ENCODE results near the gene EWSR1.
A peak's percentile ranks its signal among the peaks of the same experiment; 100 is the strongest.
"Not testable (repeated sequence)": the region's sequence is repeated elsewhere in the genome, so short reads cannot be mapped to it uniquely, and the experiment has no call there.

The EWSR1 gene

GRCh38 chr22:29339381-29340235, 71.5 kb downstream of the EWSR1 start:
- H3K9me3 ChIP-seq (ENCODE audit: control insufficient read depth, low read length), result no peaks in the 10 kb centered on the region
- H3K27me3 ChIP-seq (replicated peaks; ENCODE audit: control insufficient read depth, insufficient read depth, low read length), result no peaks in the 10 kb centered on the region
- DNase-seq (ENCODE audit: low read depth), result no peak
- no peak overlapping the region for H3K4me3 ChIP-seq (ENCODE audit: low read length)
- H3K36me3 ChIP-seq (ENCODE audit: control insufficient read depth, insufficient read depth, low read length, severe bottlenecking), result peaks cover 65% of the 10 kb centered on the region
- peaks cover 7% of the 10 kb centered on the region for H3K4me1 ChIP-seq (ENCODE audit: control insufficient read depth, insufficient read depth, low read length)
- H3K9ac ChIP-seq (ENCODE audit: low read length), result no peak overlapping the region

GRCh38 chr22:29340566-29340965, 72.5 kb downstream of the EWSR1 start:
- no peaks in the 10 kb centered on the region for H3K9me3 ChIP-seq (ENCODE audit: control insufficient read depth, low read length)

GRCh38 chr22:29341056-29341848, 73.2 kb downstream of the EWSR1 start:
- H3K9ac ChIP-seq (ENCODE audit: low read length), result no peak overlapping the region
- no peaks in the 10 kb centered on the region for H3K9me3 ChIP-seq (ENCODE audit: control insufficient read depth, low read length)
- no peaks in the 10 kb centered on the region for H3K27me3 ChIP-seq (replicated peaks; ENCODE audit: control insufficient read depth, insufficient read depth, low read length)
- no peak overlapping the region for H3K4me3 ChIP-seq (ENCODE audit: low read length)
- H3K36me3 ChIP-seq (ENCODE audit: control insufficient read depth, insufficient read depth, low read length, severe bottlenecking), result peaks cover 56% of the 10 kb centered on the region
- H3K4me1 ChIP-seq (ENCODE audit: control insufficient read depth, insufficient read depth, low read length), result peaks cover 12% of the 10 kb centered on the region
- no peak for DNase-seq (ENCODE audit: low read depth)

More at GRCh38 chr22:29340566-29340965, 72.5 kb downstream of the EWSR1 start:
- Histone ChIP-seq H3K36me3 (ENCODE audit: control insufficient read depth, insufficient read depth, low read length, severe bottlenecking) (peaks cover 62% of the 10 kb centered on the region), H3K4me3 (ENCODE audit: low read length) (no peak overlapping the region), H3K27me3 (replicated peaks; ENCODE audit: control insufficient read depth, insufficient read depth, low read length) (no peaks in the 10 kb centered on the region), H3K4me1 (ENCODE audit: control insufficient read depth, insufficient read depth, low read length) (peaks cover 7% of the 10 kb centered on the region), H3K9ac (ENCODE audit: low read length) (no peak overlapping the region)
- DNase-seq (ENCODE audit: low read depth), result no peak

- Histone ChIP-seq H3K4me1 (ENCODE audit: control insufficient read depth, insufficient read depth, low read length) (peaks cover 14% of the 10 kb centered on the region), H3K36me3 (ENCODE audit: control insufficient read depth, insufficient read depth, low read length, severe bottlenecking) (peaks cover 54% of the 10 kb centered on the region), H3K9ac (ENCODE audit: low read length) (no peak overlapping the region), H3K27me3 (replicated peaks; ENCODE audit: control insufficient read depth, insufficient read depth, low read length) (no peaks in the 10 kb centered on the region), H3K4me3 (ENCODE audit: low read length) (no peak overlapping the region), H3K9me3 (ENCODE audit: control insufficient read depth, low read length) (no peaks in the 10 kb centered on the region)
- no peak for DNase-seq (ENCODE audit: low read depth)
Observed at GRCh38 chr22:29341849-29342127, 73.7 kb downstream of the EWSR1 start.

GRCh38 chr22:29342177-29342576, 74.1 kb downstream of the EWSR1 start:
- peaks cover 15% of the 10 kb centered on the region for H3K4me1 ChIP-seq (ENCODE audit: control insufficient read depth, insufficient read depth, low read length)
- no peak for DNase-seq (ENCODE audit: low read depth)
- peaks cover 54% of the 10 kb centered on the region for H3K36me3 ChIP-seq (ENCODE audit: control insufficient read depth, insufficient read depth, low read length, severe bottlenecking)
- no peaks in the 10 kb centered on the region for H3K9me3 ChIP-seq (ENCODE audit: control insufficient read depth, low read length)
- H3K4me3 ChIP-seq (ENCODE audit: low read length), result no peak overlapping the region
- no peaks in the 10 kb centered on the region for H3K27me3 ChIP-seq (replicated peaks; ENCODE audit: control insufficient read depth, insufficient read depth, low read length)
- H3K9ac ChIP-seq (ENCODE audit: low read length), result no peak overlapping the region

- Histone ChIP-seq H3K4me3 (ENCODE audit: low read length) (no peak overlapping the region), H3K27me3 (replicated peaks; ENCODE audit: control insufficient read depth, insufficient read depth, low read length) (no peaks in the 10 kb centered on the region), H3K4me1 (ENCODE audit: control insufficient read depth, insufficient read depth, low read length) (peaks cover 21% of the 10 kb centered on the region), H3K9me3 (ENCODE audit: control insufficient read depth, low read length) (no peaks in the 10 kb centered on the region), H3K9ac (ENCODE audit: low read length) (no peak overlapping the region), H3K36me3 (ENCODE audit: control insufficient read depth, insufficient read depth, low read length, severe bottlenecking) (peaks cover 55% of the 10 kb centered on the region)
- DNase-seq (ENCODE audit: low read depth), result no peak
Observed at GRCh38 chr22:29342577-29343312, 74.7 kb downstream of the EWSR1 start.

- Histone ChIP-seq H3K36me3 (ENCODE audit: control insufficient read depth, insufficient read depth, low read length, severe bottlenecking) (peaks cover 55% of the 10 kb centered on the region), H3K27me3 (replicated peaks; ENCODE audit: control insufficient read depth, insufficient read depth, low read length) (no peaks in the 10 kb centered on the region), H3K9ac (ENCODE audit: low read length) (no peak overlapping the region), H3K9me3 (ENCODE audit: control insufficient read depth, low read length) (no peaks in the 10 kb centered on the region), H3K4me3 (ENCODE audit: low read length) (no peak overlapping the region), H3K4me1 (ENCODE audit: control insufficient read depth, insufficient read depth, low read length) (peaks cover 23% of the 10 kb centered on the region)
- peak; percentile 41 for DNase-seq (ENCODE audit: low read depth)
Observed at GRCh38 chr22:29343313-29343805, 75.3 kb downstream of the EWSR1 start.

GRCh38 chr22:29344137-29344536, 76.1 kb downstream of the EWSR1 start:
- Histone ChIP-seq H3K36me3 (ENCODE audit: control insufficient read depth, insufficient read depth, low read length, severe bottlenecking) (peaks cover 55% of the 10 kb centered on the region), H3K4me1 (ENCODE audit: control insufficient read depth, insufficient read depth, low read length) (peaks cover 23% of the 10 kb centered on the region), H3K9ac (ENCODE audit: low read length) (no peak overlapping the region), H3K27me3 (replicated peaks; ENCODE audit: control insufficient read depth, insufficient read depth, low read length) (no peaks in the 10 kb centered on the region), H3K9me3 (ENCODE audit: control insufficient read depth, low read length) (no peaks in the 10 kb centered on the region), H3K4me3 (ENCODE audit: low read length) (no peak overlapping the region)
- DNase-seq (ENCODE audit: low read depth), result peak; percentile 77

- DNase-seq (ENCODE audit: low read depth); H3K4me3 ChIP-seq (ENCODE audit: low read length); H3K27me3 ChIP-seq (replicated peaks; ENCODE audit: control insufficient read depth, insufficient read depth, low read length); H3K9ac ChIP-seq (ENCODE audit: low read length); H3K9me3 ChIP-seq (ENCODE audit: control insufficient read depth, low read length): not testable (repeated sequence)
- peaks cover 23% of the 10 kb centered on the region for H3K4me1 ChIP-seq (ENCODE audit: control insufficient read depth, insufficient read depth, low read length)
- H3K36me3 ChIP-seq (ENCODE audit: control insufficient read depth, insufficient read depth, low read length, severe bottlenecking), result peaks cover 57% of the 10 kb centered on the region
Observed at GRCh38 chr22:29344889-29345288, 76.8 kb downstream of the EWSR1 start.

- peak; percentile 15 for DNase-seq (ENCODE audit: low read depth)
- Histone ChIP-seq H3K9ac (ENCODE audit: low read length) (peak overlapping the region; percentile 37), H3K4me3 (ENCODE audit: low read length) (no peak overlapping the region), H3K4me1 (ENCODE audit: control insufficient read depth, insufficient read depth, low read length) (peaks cover 23% of the 10 kb centered on the region), H3K27me3 (replicated peaks; ENCODE audit: control insufficient read depth, insufficient read depth, low read length) (no peaks in the 10 kb centered on the region), H3K9me3 (ENCODE audit: control insufficient read depth, low read length) (no peaks in the 10 kb centered on the region), H3K36me3 (ENCODE audit: control insufficient read depth, insufficient read depth, low read length, severe bottlenecking) (peaks cover 57% of the 10 kb centered on the region)
Observed at GRCh38 chr22:29345932-29346331, 77.9 kb downstream of the EWSR1 start.

GRCh38 chr22:29346659-29347058, 78.6 kb downstream of the EWSR1 start:
- no peak for DNase-seq (ENCODE audit: low read depth)
- peaks cover 57% of the 10 kb centered on the region for H3K36me3 ChIP-seq (ENCODE audit: control insufficient read depth, insufficient read depth, low read length, severe bottlenecking)
- H3K9ac ChIP-seq (ENCODE audit: low read length), result peak overlapping the region; percentile 37
- H3K27me3 ChIP-seq (replicated peaks; ENCODE audit: control insufficient read depth, insufficient read depth, low read length), result no peaks in the 10 kb centered on the region
- no peaks in the 10 kb centered on the region for H3K9me3 ChIP-seq (ENCODE audit: control insufficient read depth, low read length)
- H3K4me1 ChIP-seq (ENCODE audit: control insufficient read depth, insufficient read depth, low read length), result peaks cover 23% of the 10 kb centered on the region
- no peak overlapping the region for H3K4me3 ChIP-seq (ENCODE audit: low read length)
